HEK293T (cell line): Measurements from ENCODE around the gene TAOK1.
"Not testable (repeated sequence)": the region's sequence is repeated elsewhere in the genome, so short reads cannot be mapped to it uniquely, and the experiment has no call there.

Source experiments
- CTCF ChIA-PET: fragments of 350-600 bp; formaldehyde crosslinking; extraction: SDS; loops from one replicate; lab custom pipeline; 2021; ENCODE audit warnings: antibody characterized with exemption, inconsistent platforms; lab: Yijun Ruan, JAX
- POLR2A ChIA-PET: fragments of 350-600 bp; formaldehyde crosslinking; extraction: SDS; loops from one replicate; lab custom pipeline; 2020; ENCODE audit warnings: antibody characterized with exemption, inconsistent platforms; lab: Yijun Ruan, JAX
- DNase-seq: peaks from one replicate; pipeline ENCODE4 v3.0.0; 2012; ENCODE audit warnings: mixed read lengths; ENCODE audit errors: extremely low spot score
- ARNT ChIP-seq: fragments of 450-650 bp; IDR thresholded peaks from 2 replicates; pipeline ENCODE4 v1.6.1; 2017; ENCODE audit warnings: mild to moderate bottlenecking
- BHLHE40 ChIP-seq: fragments of 450-650 bp; IDR thresholded peaks from 2 replicates; pipeline ENCODE4 v1.6.1; 2016; ENCODE audit warnings: mild to moderate bottlenecking, moderate library complexity, borderline replicate concordance
- CTBP1 ChIP-seq: fragments of 450-650 bp; IDR thresholded peaks from 2 replicates; pipeline ENCODE4 v1.6.1; 2016; ENCODE audit warnings: borderline replicate concordance
- ELF4 ChIP-seq: fragments of 450-650 bp; IDR thresholded peaks from 2 replicates; pipeline ENCODE4 v1.6.1; 2017; ENCODE audit warnings: antibody characterized with exemption
- FOXA1 ChIP-seq: fragments of 450-650 bp; IDR thresholded peaks from 2 replicates; pipeline ENCODE4 v1.6.1; 2016; ENCODE audit warnings: mild to moderate bottlenecking
- FOXK2 ChIP-seq: fragments of 450-650 bp; IDR thresholded peaks from 2 replicates; pipeline ENCODE4 v1.6.1; 2016; ENCODE audit warnings: mild to moderate bottlenecking
- FOXM1 ChIP-seq: fragments of 450-650 bp; IDR thresholded peaks from 2 replicates; pipeline ENCODE4 v1.6.1; 2017; ENCODE audit warnings: mild to moderate bottlenecking, borderline replicate concordance
- HDGF ChIP-seq: fragments of 450-650 bp; IDR thresholded peaks from 2 replicates; pipeline ENCODE4 v1.6.1; 2017; ENCODE audit warnings: antibody characterized with exemption, borderline replicate concordance
- L3MBTL2 ChIP-seq: fragments of 450-650 bp; conservative IDR thresholded peaks from 2 replicates; pipeline ENCODE4 v1.6.1; 2016; ENCODE audit warnings: mild to moderate bottlenecking
- LEF1 ChIP-seq: fragments of 450-650 bp; IDR thresholded peaks from 2 replicates; pipeline ENCODE4 v1.6.1; 2017; ENCODE audit warnings: mild to moderate bottlenecking, borderline replicate concordance
- NFRKB ChIP-seq: fragments of 450-650 bp; IDR thresholded peaks from 2 replicates; pipeline ENCODE4 v1.6.1; 2016; ENCODE audit warnings: mild to moderate bottlenecking, moderate library complexity
- SP1 ChIP-seq: fragments of 450-650 bp; IDR thresholded peaks from 2 replicates; pipeline ENCODE4 v1.6.1; 2017
- SUZ12 ChIP-seq: fragments of 450-650 bp; IDR thresholded peaks from 2 replicates; pipeline ENCODE4 v1.6.1; 2016; ENCODE audit warnings: mild to moderate bottlenecking
- TARDBP ChIP-seq: fragments of 450-650 bp; IDR thresholded peaks from 2 replicates; pipeline ENCODE4 v1.6.1; 2016
- ZNF384 ChIP-seq: fragments of 450-650 bp; IDR thresholded peaks from 2 replicates; pipeline ENCODE4 v1.6.1; 2016
- TF ChIP-seq, protein P1 (sequence below): fragments of 450-650 bp; IDR thresholded peaks from 2 replicates; pipeline ENCODE4 v1.6.1; 2016

Gene TAOK1

DNA sequence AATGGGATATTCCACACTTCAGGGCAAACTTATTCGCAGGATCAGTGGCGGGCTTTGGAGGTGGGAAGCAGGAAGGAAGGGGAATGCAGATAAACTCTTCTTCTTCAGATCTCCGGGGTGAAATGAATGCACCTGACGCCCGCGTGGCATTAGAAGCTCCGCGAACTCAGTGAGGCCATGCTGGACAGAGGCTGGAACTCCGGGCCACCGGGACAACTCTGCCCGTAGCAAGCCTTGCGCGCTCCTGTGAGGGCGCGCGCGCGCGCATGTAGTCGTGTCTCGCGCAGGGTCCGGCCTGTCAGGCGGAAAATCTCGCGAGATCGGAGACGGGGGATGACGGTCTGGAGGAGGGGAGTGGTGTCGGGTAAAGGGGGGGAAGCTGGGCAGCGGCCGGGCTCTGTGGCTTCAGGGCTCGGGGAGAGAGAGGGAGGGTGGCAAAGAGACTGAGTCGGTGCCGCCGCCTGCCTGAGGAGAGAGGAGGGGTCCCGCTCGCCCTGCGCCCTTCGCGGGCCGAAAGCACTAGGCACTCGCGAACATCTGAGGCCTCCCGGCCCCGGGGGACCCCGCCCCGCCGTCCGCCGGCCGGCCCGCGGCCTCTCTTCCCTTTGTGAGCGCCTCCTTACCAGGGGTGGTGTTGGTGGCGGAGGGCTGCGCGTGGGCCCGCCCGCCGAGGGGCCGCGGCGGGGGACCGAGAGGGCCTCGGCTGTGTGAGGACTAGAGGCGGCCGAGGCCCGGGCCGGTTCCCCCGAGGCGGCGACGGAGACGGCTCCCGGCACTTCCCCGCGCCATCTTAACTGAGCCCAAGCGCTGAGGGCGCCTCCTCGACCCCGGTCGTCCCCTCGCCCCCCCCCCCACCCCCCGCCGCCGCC is at the start of gene TAOK1:
TAOK1 (plus strand) TSS at position 382 of the 869 bp plus-strand sequence. CDS start 61,186 bp downstream, outside the sequence.
- ChIA-PET POLR2A (interaction anchor here (0.6 to 1.7 kb wide), 12 partner anchors 9 to 548 kb away, joined by 3 to 9 read pairs (median 4); partner anchors contain the start of genes ABHD15 and FAM222B), CTCF (no interaction called here)
- TF ChIP-seq SP1 (peak; percentile 77; the same call in 1 of the 2 replicates), ELF4 (no peak; the same call in 1 of the 2 replicates), L3MBTL2 (0 out of 2 replicates have a peak, but pooled peaks have one; percentile 38), BHLHE40 (no peak), HDGF (no peak), LEF1 (no peak)
- TF ChIP-seq, protein P1, sequence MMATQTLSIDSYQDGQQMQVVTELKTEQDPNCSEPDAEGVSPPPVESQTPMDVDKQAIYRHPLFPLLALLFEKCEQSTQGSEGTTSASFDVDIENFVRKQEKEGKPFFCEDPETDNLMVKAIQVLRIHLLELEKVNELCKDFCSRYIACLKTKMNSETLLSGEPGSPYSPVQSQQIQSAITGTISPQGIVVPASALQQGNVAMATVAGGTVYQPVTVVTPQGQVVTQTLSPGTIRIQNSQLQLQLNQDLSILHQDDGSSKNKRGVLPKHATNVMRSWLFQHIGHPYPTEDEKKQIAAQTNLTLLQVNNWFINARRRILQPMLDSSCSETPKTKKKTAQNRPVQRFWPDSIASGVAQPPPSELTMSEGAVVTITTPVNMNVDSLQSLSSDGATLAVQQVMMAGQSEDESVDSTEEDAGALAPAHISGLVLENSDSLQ, result peak; percentile 80
- peak; percentile 88 for DNase-seq

DNA sequence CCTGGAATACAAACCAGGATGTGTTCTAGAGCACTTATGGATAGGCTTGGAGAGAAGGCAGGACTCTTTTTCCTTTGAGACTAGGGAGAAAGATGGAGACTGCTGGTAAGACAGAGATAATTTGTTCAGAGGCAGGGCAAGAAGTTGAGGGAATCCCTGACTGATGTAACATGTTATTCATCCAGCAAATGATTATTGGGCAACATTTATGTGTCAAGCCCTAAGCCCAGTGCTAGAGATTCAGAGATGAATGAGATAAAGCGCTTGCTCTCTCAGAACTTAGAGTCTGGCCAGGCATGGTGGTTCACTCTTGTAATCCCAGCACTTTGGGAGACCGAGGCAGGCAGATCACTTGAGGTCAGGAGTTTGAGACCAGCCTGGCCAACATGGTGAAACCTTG is 48.4 kb upstream of the TAOK1 start:
- TF ChIP-seq ARNT (no peak), FOXM1 (no peak), ELF4 (no peak), SP1 (no peak), CTBP1 (no peak), FOXK2 (no peak), TARDBP (no peak), HDGF (no peak), SUZ12 (no peak)
- POLR2A ChIA-PET, result no interaction called here
- CTCF ChIA-PET, result no interaction called here
- no peak for DNase-seq

DNA sequence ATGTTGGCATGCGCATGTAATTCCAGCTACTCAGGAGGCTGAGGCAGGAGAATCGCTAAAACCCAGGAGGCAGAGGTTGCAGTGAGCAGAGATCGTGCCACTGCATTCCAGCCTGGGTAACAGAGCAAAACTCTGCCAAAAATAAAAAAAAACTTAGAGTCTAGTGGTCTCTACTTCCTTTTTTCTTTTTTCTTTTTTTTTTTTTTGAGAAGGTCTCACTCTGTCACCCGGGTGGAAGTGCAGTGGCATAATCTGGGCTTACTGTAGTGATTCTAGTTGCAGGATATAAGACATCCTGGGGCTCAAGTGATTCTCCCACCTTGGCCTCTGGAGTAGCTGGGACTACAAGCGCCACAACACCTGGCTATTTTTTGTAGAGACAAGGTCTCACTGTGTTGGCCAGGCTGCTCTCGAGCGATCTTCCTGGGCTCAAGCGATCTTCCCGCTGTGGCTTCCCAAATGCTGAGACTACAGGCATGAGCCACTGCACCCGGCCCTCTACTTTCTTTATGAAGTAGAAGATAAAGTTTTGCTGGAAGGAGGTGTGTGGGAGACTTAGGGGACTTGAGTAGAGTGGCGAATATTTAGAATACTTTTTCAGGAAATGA is 47.9 kb upstream of the TAOK1 start:
- ChIA-PET POLR2A (no interaction called here), CTCF (no interaction called here)
- no peak for DNase-seq
- no peak for TF ChIP-seq NFRKB
- TF ChIP-seq L3MBTL2, result no peak
- no peak for TF ChIP-seq ZNF384
- no peak for TF ChIP-seq ARNT
- no peak for TF ChIP-seq HDGF
- TF ChIP-seq FOXA1, result no peak
- no peak for TF ChIP-seq ELF4
- no peak for TF ChIP-seq FOXK2
- no peak for TF ChIP-seq TARDBP
- no peak for TF ChIP-seq BHLHE40
- no peak for TF ChIP-seq SP1
- TF ChIP-seq CTBP1, result no peak
- TF ChIP-seq SUZ12, result no peak
- no peak for TF ChIP-seq FOXM1
- TF ChIP-seq LEF1, result no peak
- TF ChIP-seq, protein P1, result no peak

DNA sequence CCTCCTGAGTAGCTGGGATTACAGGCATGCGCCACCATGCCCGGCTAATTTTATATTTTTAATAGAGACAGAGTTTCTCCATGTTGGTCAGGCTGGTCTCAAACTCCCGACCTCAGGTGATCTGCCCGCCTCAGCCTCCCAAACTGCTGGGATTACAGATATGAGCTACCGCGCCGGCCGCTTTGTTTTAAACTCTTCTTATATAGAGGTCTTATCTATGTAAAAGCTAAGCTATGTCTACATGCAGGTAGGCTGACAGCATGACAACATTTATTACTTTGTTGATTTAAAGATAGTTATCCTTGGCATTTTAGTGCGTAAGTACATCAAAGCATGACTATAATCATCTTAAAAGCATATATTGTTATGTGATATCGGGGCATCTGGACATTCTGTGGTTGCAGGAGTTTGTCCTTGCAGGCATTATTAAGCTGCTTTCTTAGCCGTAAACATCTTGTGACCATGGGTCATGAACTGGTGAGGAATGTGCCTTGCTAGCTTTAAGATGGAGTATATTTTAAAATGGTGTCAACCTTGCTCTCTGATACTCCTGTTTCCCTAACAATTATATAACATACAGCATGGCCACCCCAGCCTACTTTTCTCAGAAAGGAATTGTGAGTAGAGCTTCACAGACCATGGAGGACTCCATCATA is 45.8 kb upstream of the TAOK1 start:
- TF ChIP-seq NFRKB, result no peak
- no peak for TF ChIP-seq L3MBTL2
- TF ChIP-seq ARNT, result no peak
- TF ChIP-seq CTBP1, result no peak
- TF ChIP-seq, protein P1, result no peak
- TF ChIP-seq FOXM1, result no peak
- TF ChIP-seq ELF4, result no peak
- TF ChIP-seq SUZ12, result no peak
- no peak for DNase-seq
- POLR2A ChIA-PET, result interaction anchor here (1.7 to 2.7 kb wide), 2 partner anchors 50 to 53 kb away, joined by 6 to 10 read pairs; partner anchors contain the start of gene NUFIP2
- CTCF ChIA-PET, result interaction anchor here (1.0 kb wide), 1 partner anchor 26 kb away, joined by 4 read pairs; no protein-coding TSS in a partner anchor

DNA sequence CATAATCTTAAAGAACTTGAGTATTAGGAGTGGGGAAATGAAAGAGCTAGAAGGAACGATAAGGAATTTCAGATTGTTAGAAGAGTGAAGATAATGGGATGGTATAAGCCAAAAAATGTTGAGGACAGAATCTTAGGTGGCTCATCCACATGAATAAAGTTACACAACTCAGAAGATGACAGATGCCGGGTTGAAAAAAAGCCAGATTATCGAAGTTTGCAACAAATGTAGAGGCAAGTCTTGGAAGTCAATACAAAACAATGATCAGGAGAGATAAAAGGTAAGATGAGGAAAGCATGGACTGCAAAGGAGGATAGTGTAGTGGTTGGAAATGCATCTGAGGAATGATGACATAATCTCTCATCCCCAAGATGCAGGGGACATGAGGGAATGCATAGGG is 45.1 kb upstream of the TAOK1 start:
- no peak for DNase-seq
- no peak for TF ChIP-seq FOXM1
- no peak for TF ChIP-seq ARNT
- CTCF ChIA-PET, result interaction anchor here (1.0 kb wide), 1 partner anchor 25 kb away, joined by 4 read pairs; no protein-coding TSS in a partner anchor
- POLR2A ChIA-PET, result interaction anchor here (1.7 to 2.7 kb wide), 2 partner anchors 51 to 53 kb away, joined by 6 to 10 read pairs; partner anchors contain the start of gene NUFIP2

DNA sequence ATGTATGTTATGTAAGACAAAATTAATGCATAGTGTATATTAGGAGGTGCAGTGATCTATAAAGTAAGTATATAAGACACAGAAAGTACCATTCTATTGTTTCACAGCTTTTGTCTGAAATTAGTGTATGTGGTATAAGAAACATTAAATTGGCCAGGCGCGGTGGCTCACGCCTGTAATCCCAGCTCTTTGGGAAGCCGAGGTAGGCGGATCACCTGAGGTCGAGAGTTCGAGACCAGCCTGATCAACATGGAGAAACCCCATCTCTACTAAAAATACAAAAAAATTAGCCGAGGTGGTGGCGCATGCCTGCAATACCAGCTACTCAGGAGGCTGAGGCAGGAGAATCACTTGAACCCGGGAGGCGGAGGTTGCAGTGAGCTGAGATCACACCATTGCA is 44.7 kb upstream of the TAOK1 start:
- ChIA-PET POLR2A (interaction anchor here (1.7 to 2.7 kb wide), 2 partner anchors 51 to 54 kb away, joined by 6 to 10 read pairs; partner anchors contain the start of gene NUFIP2), CTCF (interaction anchor here (0.6 kb wide), 1 partner anchor 264 kb away, joined by 3 read pairs; no protein-coding TSS in a partner anchor)
- not testable (repeated sequence) for DNase-seq
